GM23248 (cell line): ENCODE data around the gene FTO. TPM values are rescaled to one million over a fixed set of nuclear protein-coding genes. Genes with fewer than 3 reads are reported as not detected.
"Not testable (repeated sequence)": the region's sequence is repeated elsewhere in the genome, so short reads cannot be mapped to it uniquely, and the experiment has no call there.

Source experiments
- DNase-seq: peaks from one replicate; pipeline ENCODE4 v3.0.0-alpha.2; 2015
- H2AFZ ChIP-seq: fragments of 200-600 bp; sonication (generic); 2 replicates; pipeline ENCODE4 v1.6.1; 2016; ENCODE audit warnings: antibody characterized with exemption
- H3F3A ChIP-seq: fragments of 200-600 bp; sonication (generic); 2 replicates; pipeline ENCODE4 v1.6.1; 2016; ENCODE audit warnings: mild to moderate bottlenecking, antibody characterized with exemption, mixed run types; ENCODE audit not compliant: insufficient read depth
- H3K27ac ChIP-seq: fragments of 200-600 bp; sonication (generic); 2 replicates; pipeline ENCODE4 v1.5.1; 2016; ENCODE audit warnings: mild to moderate bottlenecking
- H3K27me3 ChIP-seq: fragments of 200-600 bp; sonication (generic); replicated peaks from 2 replicates; pipeline ENCODE4 v1.6.1; 2016; ENCODE audit warnings: mild to moderate bottlenecking; ENCODE audit not compliant: insufficient read depth
- H3K36me3 ChIP-seq: fragments of 200-600 bp; sonication (generic); 2 replicates; pipeline ENCODE4 v1.6.1; 2016; ENCODE audit warnings: low read depth, mild to moderate bottlenecking
- H3K4me1 ChIP-seq: fragments of 200-600 bp; sonication (generic); 2 replicates; pipeline ENCODE4 v1.6.1; 2016; ENCODE audit warnings: mild to moderate bottlenecking; ENCODE audit not compliant: insufficient read depth
- H3K4me2 ChIP-seq: fragments of 200-600 bp; sonication (generic); one replicate; pipeline ENCODE4 v1.6.1; 2016; ENCODE audit warnings: mild to moderate bottlenecking; ENCODE audit not compliant: unreplicated experiment
- H3K4me3 ChIP-seq: fragments of 200-600 bp; sonication (generic); 2 replicates; pipeline ENCODE4 v1.5.1; 2016; ENCODE audit warnings: mild to moderate bottlenecking
- H3K79me2 ChIP-seq: fragments of 200-600 bp; sonication (generic); 2 replicates; pipeline ENCODE4 v1.6.1; 2016; ENCODE audit warnings: mild to moderate bottlenecking; ENCODE audit not compliant: insufficient read depth
- H3K9ac ChIP-seq: fragments of 200-600 bp; sonication (generic); 2 replicates; pipeline ENCODE4 v1.6.1; 2016; ENCODE audit warnings: mild to moderate bottlenecking
- H3K9me2 ChIP-seq: fragments of 200-600 bp; sonication (generic); 2 replicates; pipeline ENCODE4 v1.6.1; 2016; ENCODE audit warnings: mixed run types, mild to moderate bottlenecking, moderate library complexity; ENCODE audit not compliant: insufficient read depth
- H3K9me3 ChIP-seq: fragments of 200-600 bp; sonication (generic); one replicate; pipeline ENCODE4 v1.6.1; 2017; ENCODE audit warnings: low read depth
- H4K20me1 ChIP-seq: fragments of 200-600 bp; sonication (generic); 2 replicates; pipeline ENCODE4 v1.6.0; 2016; ENCODE audit not compliant: insufficient read depth
- EZH2 ChIP-seq: fragments of 200-600 bp; sonication (generic); IDR thresholded peaks from 2 replicates; pipeline ENCODE4 v1.6.1; 2018; ENCODE audit warnings: antibody characterized with exemption, mild to moderate bottlenecking; ENCODE audit not compliant: insufficient read depth, poor library complexity, severe bottlenecking
- EZH2phosphoT487 ChIP-seq: fragments of 200-600 bp; sonication (generic); IDR thresholded peaks from 2 replicates; pipeline ENCODE4 v1.6.1; 2018; ENCODE audit warnings: antibody characterized with exemption, moderate library complexity, mild to moderate bottlenecking, low read depth; ENCODE audit not compliant: insufficient read depth
- WGBS, 2 experiments: methylation state at CpG; one replicate each; pipeline ENCODE4 v1.1.6; 2015 to 2017; ENCODE audit warnings: low lambda C conversion rate in 2 of 2, low coverage in 1 of 2; ENCODE audit errors: missing lambda C conversion rate in 2 of 2; 5-methylcytosine and 5-hydroxymethylcytosine counted together
- in situ Hi-C: fragments of 300-500 bp; cut with MboI; formaldehyde crosslinking; loops from 2 replicates; pipeline ENCODE4 v1.15.0; 2020
- polyA plus RNA-seq: library from polyadenylated mRNA; unstranded; fragments of >200 nt; fragmentation: Nextera tagmentation; extraction: Ambion mirVana; gene quantifications from 2 replicates; pipeline ENCODE4 v1.2.1, GENCODE V29; 2016
- total RNA-seq: library from RNA; depleted of rRNA; stranded (reverse); fragments of >200 nt; shearing (Covaris generic); gene quantifications from 2 replicates; pipeline ENCODE4 v1.2.3, GENCODE V29; 2014

Gene FTO
- total and polyA plus RNA-seq, 2 experiments from 2014 or later: 85.3 to 99.2 TPM

DNA sequence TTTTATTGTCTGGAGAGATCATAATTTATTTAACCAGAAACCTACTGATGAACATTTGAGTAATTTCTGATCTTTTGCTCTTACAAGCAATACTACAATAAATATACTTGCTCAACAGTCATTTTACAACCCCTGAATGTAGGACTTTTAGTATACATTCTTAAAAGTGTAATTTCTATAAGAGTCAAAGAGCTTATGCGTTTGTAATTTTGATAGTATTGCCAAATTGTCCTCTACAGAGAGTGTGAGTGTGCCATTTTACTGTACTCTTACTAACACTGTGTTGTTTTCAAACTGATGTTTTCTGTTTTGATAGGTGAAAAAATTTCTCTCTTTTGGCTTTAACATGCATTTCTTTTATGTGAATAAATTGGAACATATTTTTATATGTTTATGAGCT lies 139.1 kb downstream of the FTO start:
- Histone ChIP-seq H3K4me3 (no peak overlapping the region), H2AFZ (no peak overlapping the region), H3K4me2 (no peak overlapping the region), H3K9me3 (no peaks in the 10 kb centered on the region), H3K36me3 (peaks cover 13% of the 10 kb centered on the region; the same call in 1 of the 2 replicates), H3K9me2 (no peaks in the 10 kb centered on the region), H3K4me1 (no peaks in the 10 kb centered on the region), H3K9ac (no peak overlapping the region), H3K79me2 (no peaks in the 10 kb centered on the region), H4K20me1 (no peaks in the 10 kb centered on the region), H3K27me3 (no peaks in the 10 kb centered on the region), H3K27ac (no peak overlapping the region), H3F3A (no peaks in the 10 kb centered on the region)
- in situ Hi-C loops: no loop called here
- WGBS, 2 experiments: 92 to 95% methylated on average over 1 of the region's 1 CpG
- DNase-seq: no peak
- no peak for TF ChIP-seq EZH2
- TF ChIP-seq EZH2phosphoT487: no peak

DNA sequence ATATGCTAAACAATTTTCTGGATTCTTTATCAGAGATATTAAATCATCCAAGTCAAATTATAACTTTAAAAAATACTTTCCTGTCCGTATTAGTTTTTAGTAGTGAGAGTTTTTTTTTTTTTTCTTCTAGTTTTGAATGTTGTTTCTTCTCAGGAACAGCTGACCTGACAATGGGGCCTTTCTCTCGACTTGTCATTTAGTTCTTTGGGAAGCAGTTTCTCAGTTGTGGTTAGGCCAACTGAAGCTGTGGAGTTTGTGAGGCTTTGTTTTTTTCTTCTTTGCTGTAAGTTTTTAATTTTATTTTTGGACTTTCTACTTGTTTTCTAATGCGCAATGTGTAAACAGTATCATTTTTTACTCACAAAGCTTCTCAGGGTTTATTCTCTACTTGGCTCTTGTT lies 140.8 kb downstream of the FTO start:
- TF ChIP-seq EZH2phosphoT487 (no peak), EZH2 (no peak)
- WGBS, 2 experiments: 71 to 72% methylated on average over 3 of the region's 3 CpGs
- DNase-seq: no peak

DNA sequence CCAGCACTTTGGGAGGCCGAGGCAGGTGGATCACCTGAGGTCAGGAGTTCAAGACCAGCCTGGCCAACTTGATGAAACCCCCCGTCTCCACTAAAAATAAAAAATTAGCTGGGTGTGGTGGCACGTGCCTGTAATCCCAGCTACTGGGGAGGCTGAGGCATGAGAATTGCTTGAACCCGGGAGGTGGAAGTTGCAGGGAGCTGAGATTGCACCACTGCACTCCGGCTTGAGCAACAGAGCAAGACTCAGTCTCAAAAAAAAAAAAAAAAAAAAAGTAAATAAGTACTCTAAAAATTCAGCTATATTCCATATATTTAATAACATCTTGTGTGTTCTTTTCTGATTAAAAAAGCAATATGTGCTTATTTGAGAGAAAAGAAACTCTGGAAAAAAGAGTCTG lies 142.6 kb downstream of the FTO start:
- in situ Hi-C loops: not testable (repeated sequence)
- WGBS, 2 experiments: 86 to 88% methylated on average over 4 to 5 of the region's 5 CpGs

More for the DNA sequence above, 140.8 kb downstream of the FTO start:
- H3K4me1 ChIP-seq: no peaks in the 10 kb centered on the region
- no peaks in the 10 kb centered on the region for H3K79me2 ChIP-seq
- H3K9me3 ChIP-seq: no peaks in the 10 kb centered on the region
- H3F3A ChIP-seq: no peaks in the 10 kb centered on the region
- peaks cover 13% of the 10 kb centered on the region; the same call in 1 of the 2 replicates for H3K36me3 ChIP-seq
- no peak overlapping the region for H3K4me2 ChIP-seq
- H3K9me2 ChIP-seq: no peaks in the 10 kb centered on the region
- no peak overlapping the region for H3K27ac ChIP-seq
- no peak overlapping the region for H3K9ac ChIP-seq
- no peaks in the 10 kb centered on the region for H4K20me1 ChIP-seq
- no peaks in the 10 kb centered on the region for H3K27me3 ChIP-seq
- H3K4me3 ChIP-seq: no peak overlapping the region
- no peak overlapping the region for H2AFZ ChIP-seq
- in situ Hi-C loops: no loop called here

DNA sequence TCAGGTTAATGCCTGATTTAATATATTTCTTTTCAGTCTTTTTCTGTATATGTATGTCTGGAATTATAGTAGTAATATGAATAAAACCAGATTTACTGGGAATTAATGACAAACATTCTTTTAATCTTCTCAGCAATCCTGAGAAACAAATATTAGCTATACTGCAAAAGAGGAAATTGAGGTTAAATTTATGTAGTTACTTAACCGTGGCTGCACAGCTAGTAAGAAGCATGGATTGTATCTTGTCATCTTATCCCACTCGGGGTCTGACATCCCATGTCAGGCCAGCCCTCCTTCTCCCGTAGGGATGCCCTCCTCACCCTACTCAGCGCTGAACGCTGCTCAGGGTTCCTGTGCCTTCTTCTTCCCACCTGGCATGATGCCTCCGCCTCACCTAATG lies 143.0 kb downstream of the FTO start:
- DNase-seq: no peak
- H3K36me3 ChIP-seq: peaks cover 13% of the 10 kb centered on the region; the same call in 1 of the 2 replicates
- no peaks in the 10 kb centered on the region for H3K27me3 ChIP-seq
- in situ Hi-C loops: no loop called here
- no peaks in the 10 kb centered on the region for H4K20me1 ChIP-seq
- no peak overlapping the region for H3K27ac ChIP-seq
- no peaks in the 10 kb centered on the region for H3K9me2 ChIP-seq
- 92 to 93% methylated on average over 6 of the region's 6 CpGs for WGBS, 2 experiments
- no peaks in the 10 kb centered on the region for H3K4me1 ChIP-seq
- no peak overlapping the region for H2AFZ ChIP-seq
- H3K9ac ChIP-seq: no peak overlapping the region
- H3K4me3 ChIP-seq: no peak overlapping the region
- no peak for TF ChIP-seq EZH2phosphoT487
- no peak for TF ChIP-seq EZH2
- H3K79me2 ChIP-seq: no peaks in the 10 kb centered on the region
- H3K9me3 ChIP-seq: no peaks in the 10 kb centered on the region
- no peak overlapping the region for H3K4me2 ChIP-seq
- no peaks in the 10 kb centered on the region for H3F3A ChIP-seq

More for the DNA sequence above, 142.6 kb downstream of the FTO start:
- H3K27me3 ChIP-seq, DNase-seq, H3K4me1 ChIP-seq, H3K9me2 ChIP-seq, H3K9ac ChIP-seq, H4K20me1 ChIP-seq, H3K4me2 ChIP-seq, H3K27ac ChIP-seq, H3K79me2 ChIP-seq, H3F3A ChIP-seq, H2AFZ ChIP-seq, H3K4me3 ChIP-seq, H3K9me3 ChIP-seq: not testable (repeated sequence)
- peaks cover 13% of the 10 kb centered on the region; the same call in 1 of the 2 replicates for H3K36me3 ChIP-seq
